ENCODE data around the gene MAMLD1. TPM values are rescaled to one million over a fixed set of nuclear protein-coding genes. Genes with fewer than 3 reads are reported as not detected.

Gene MAMLD1
- total RNA-seq, 1 donor from 2014 or later: 0.25 TPM

GRCh38 chrX:150370589-150371312 lies 7.6 kb downstream of the MAMLD1 start:
- Mint-ChIP-seq H3K4me3 (ENCODE audit: unreplicated experiment) (no peak overlapping the region), H3K27me3 (ENCODE audit: unreplicated experiment) (peaks cover 2% of the 10 kb centered on the region), H3K9me3 (ENCODE audit: unreplicated experiment) (no peaks in the 10 kb centered on the region), H3K36me3 (ENCODE audit: unreplicated experiment) (no peaks in the 10 kb centered on the region), H3K27ac (ENCODE audit: unreplicated experiment) (no peak overlapping the region), H3K4me1 (ENCODE audit: low read depth, unreplicated experiment) (peaks cover 5% of the 10 kb centered on the region)
- TF ChIP-seq, protein P1, sequence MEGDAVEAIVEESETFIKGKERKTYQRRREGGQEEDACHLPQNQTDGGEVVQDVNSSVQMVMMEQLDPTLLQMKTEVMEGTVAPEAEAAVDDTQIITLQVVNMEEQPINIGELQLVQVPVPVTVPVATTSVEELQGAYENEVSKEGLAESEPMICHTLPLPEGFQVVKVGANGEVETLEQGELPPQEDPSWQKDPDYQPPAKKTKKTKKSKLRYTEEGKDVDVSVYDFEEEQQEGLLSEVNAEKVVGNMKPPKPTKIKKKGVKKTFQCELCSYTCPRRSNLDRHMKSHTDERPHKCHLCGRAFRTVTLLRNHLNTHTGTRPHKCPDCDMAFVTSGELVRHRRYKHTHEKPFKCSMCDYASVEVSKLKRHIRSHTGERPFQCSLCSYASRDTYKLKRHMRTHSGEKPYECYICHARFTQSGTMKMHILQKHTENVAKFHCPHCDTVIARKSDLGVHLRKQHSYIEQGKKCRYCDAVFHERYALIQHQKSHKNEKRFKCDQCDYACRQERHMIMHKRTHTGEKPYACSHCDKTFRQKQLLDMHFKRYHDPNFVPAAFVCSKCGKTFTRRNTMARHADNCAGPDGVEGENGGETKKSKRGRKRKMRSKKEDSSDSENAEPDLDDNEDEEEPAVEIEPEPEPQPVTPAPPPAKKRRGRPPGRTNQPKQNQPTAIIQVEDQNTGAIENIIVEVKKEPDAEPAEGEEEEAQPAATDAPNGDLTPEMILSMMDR (IDR thresholded peaks at IDR 0.05; ENCODE audit: partially characterized antibody, unreplicated experiment): no peak
- no peak for DNase-seq

DNA sequence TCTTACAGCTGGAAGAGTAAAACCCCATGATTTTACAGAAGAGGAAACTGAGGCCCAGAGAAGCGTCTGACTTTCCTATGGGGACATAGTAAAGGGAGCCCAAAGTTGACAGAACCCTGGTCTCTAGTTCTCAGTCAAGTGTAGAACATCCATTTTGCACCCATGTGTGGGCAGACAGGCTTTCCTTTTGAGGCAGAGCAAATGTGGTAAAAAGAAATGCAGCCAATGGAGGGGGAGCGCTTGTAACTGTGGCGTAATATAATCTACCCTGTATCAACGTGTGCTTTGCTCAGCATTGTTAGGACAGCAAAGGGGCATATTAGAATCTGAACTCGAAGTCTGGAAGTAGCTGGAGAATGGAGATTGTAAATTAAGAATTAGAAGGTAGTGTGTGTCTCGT lies 8.8 kb downstream of the MAMLD1 start:
- H3K4me3 Mint-ChIP-seq (ENCODE audit: unreplicated experiment): no peak overlapping the region
- H3K9me3 Mint-ChIP-seq (ENCODE audit: unreplicated experiment): no peaks in the 10 kb centered on the region
- no peak overlapping the region for H3K27ac Mint-ChIP-seq (ENCODE audit: unreplicated experiment)
- no peaks in the 10 kb centered on the region for H3K27me3 Mint-ChIP-seq (ENCODE audit: unreplicated experiment)
- no peaks in the 10 kb centered on the region for H3K36me3 Mint-ChIP-seq (ENCODE audit: unreplicated experiment)
- no peaks in the 10 kb centered on the region for H3K4me1 Mint-ChIP-seq (ENCODE audit: low read depth, unreplicated experiment)
- DNase-seq: no peak
- TF ChIP-seq, protein P1 (IDR thresholded peaks at IDR 0.05; ENCODE audit: partially characterized antibody, unreplicated experiment): no peak

DNA sequence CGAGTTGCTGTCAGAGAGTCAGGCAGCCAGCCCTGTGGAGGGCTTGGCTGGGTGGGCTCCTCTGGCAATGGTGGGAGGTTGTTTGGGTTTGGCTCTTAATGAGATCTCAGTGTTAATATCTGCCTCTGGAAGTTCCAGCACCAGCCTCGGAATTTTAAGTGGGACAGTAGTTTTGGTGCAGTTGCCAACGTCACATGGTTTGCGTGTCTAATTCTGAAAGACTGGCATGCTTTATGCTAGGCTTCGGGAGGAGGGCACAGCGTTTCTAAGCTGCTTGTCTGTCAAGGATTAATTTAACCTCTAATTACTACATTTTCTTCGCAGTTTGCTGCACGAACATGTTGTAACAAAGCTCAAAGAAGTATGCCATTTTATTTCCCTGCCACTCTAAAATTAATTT lies 9.2 kb downstream of the MAMLD1 start:
- no peak overlapping the region for H3K27ac Mint-ChIP-seq (ENCODE audit: unreplicated experiment)
- TF ChIP-seq, protein P1 (IDR thresholded peaks at IDR 0.05; ENCODE audit: partially characterized antibody, unreplicated experiment): no peak
- no peaks in the 10 kb centered on the region for H3K27me3 Mint-ChIP-seq (ENCODE audit: unreplicated experiment)
- DNase-seq: no peak
- H3K4me3 Mint-ChIP-seq (ENCODE audit: unreplicated experiment): no peak overlapping the region
- no peaks in the 10 kb centered on the region for H3K4me1 Mint-ChIP-seq (ENCODE audit: low read depth, unreplicated experiment)
- no peaks in the 10 kb centered on the region for H3K36me3 Mint-ChIP-seq (ENCODE audit: unreplicated experiment)
- no peaks in the 10 kb centered on the region for H3K9me3 Mint-ChIP-seq (ENCODE audit: unreplicated experiment)

DNA sequence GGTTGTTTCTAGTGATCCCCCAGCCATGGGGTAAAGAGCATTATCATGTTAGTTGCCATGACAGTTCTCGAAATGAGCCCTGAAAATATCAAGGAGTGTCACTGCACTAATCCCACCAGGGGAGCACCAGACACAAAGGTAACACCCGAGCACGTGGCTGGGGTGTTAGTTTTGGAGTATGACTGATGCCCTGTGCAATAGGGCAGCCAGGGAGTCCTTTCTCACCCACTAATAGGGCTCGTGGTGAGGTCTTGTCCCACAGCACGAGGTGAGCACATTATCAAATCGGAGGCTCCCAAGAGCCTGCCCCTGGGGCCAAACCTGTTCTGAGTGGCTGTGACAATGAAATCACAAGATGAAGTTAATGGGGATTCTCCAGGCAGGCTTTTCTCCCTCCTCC lies 9.6 kb downstream of the MAMLD1 start:
- Mint-ChIP-seq H3K9me3 (ENCODE audit: unreplicated experiment) (no peaks in the 10 kb centered on the region), H3K4me1 (ENCODE audit: low read depth, unreplicated experiment) (no peaks in the 10 kb centered on the region), H3K27me3 (ENCODE audit: unreplicated experiment) (no peaks in the 10 kb centered on the region), H3K27ac (ENCODE audit: unreplicated experiment) (no peak overlapping the region), H3K4me3 (ENCODE audit: unreplicated experiment) (no peak overlapping the region), H3K36me3 (ENCODE audit: unreplicated experiment) (no peaks in the 10 kb centered on the region)
- TF ChIP-seq, protein P1 (IDR thresholded peaks at IDR 0.05; ENCODE audit: partially characterized antibody, unreplicated experiment): no peak
- DNase-seq: no peak

- TF ChIP-seq, protein P1 (IDR thresholded peaks at IDR 0.05; ENCODE audit: partially characterized antibody, unreplicated experiment): no peak
- Mint-ChIP-seq H3K4me3 (ENCODE audit: unreplicated experiment) (no peak overlapping the region), H3K27ac (ENCODE audit: unreplicated experiment) (no peak overlapping the region), H3K36me3 (ENCODE audit: unreplicated experiment) (no peaks in the 10 kb centered on the region), H3K4me1 (ENCODE audit: low read depth, unreplicated experiment) (no peaks in the 10 kb centered on the region), H3K9me3 (ENCODE audit: unreplicated experiment) (no peaks in the 10 kb centered on the region), H3K27me3 (ENCODE audit: unreplicated experiment) (no peaks in the 10 kb centered on the region)
- DNase-seq: no peak
Observed at GRCh38 chrX:150375243-150375770, 12.2 kb downstream of the MAMLD1 start.
